K562 (cell line): ENCODE data around the gene KRTAP10-11. TPM values are rescaled to one million over a fixed set of nuclear protein-coding genes. Genes with fewer than 3 reads are reported as not detected.

ENCODE experiments used
- ATAC-seq: fragments of 200-7000 bp; cut with Tn5 transposase; 3 replicates; pipeline ENCODE4 v1.9.1; 2020; ENCODE audit warnings: moderate library complexity
- BruUV-seq: library from RNA; stranded (reverse); fragments of 400-500 nt; replicated peaks from 2 replicates; lab custom pipeline; 2021; lab: Mats Ljungman, UMichigan
- CTCF ChIA-PET: fragments of 300-600 bp; formaldehyde crosslinking; extraction: SDS; loops from one replicate; lab custom pipeline; 2021; ENCODE audit warnings: low intra/inter-chr PET ratio; lab: Yijun Ruan, JAX
- POLR2A ChIA-PET: fragments of 300-600, 350-650 bp; sonication (Branson Sonifier 250); formaldehyde crosslinking; extraction: SDS; loops from one replicate; lab custom pipeline; 2021; ENCODE audit warnings: antibody characterized with exemption, inconsistent platforms; lab: Yijun Ruan, JAX
- DNase-seq, 4 experiments: peaks; one replicate each; pipeline versions ENCODE4 v3.0.0 to v3.0.0-alpha.2; 2011 to 2018; ENCODE audit warnings: low spot score in 3 of 4, mixed read lengths in 3 of 4; ENCODE audit errors: extremely low read depth in 1 of 4
- FAIRE-seq: peaks from 2 replicates; lab custom pipeline; 2011; peaks lifted over from hg19 to GRCh38; lab: Jason Lieb, UNC
- H2AFZ ChIP-seq: 2 replicates; pipeline ENCODE4 v1.6.0; 2011; ENCODE audit warnings: low read depth, low read length, control low read depth, inconsistent platforms
- H3K27ac ChIP-seq: fragments of 200-600 bp; 3 replicates; pipeline ENCODE4 v1.8.0; 2011; ENCODE audit warnings: low read depth, mild to moderate bottlenecking, control low read depth, inconsistent platforms, low read length, moderate library complexity, mixed read lengths; ENCODE audit errors: extremely low read depth
- H3K27me3 ChIP-seq, 2 experiments: fragments of 300-600 bp in 1 of 2; 2 replicates in 1 of 2; 3 replicates in 1 of 2; pipeline versions ENCODE4 v1.6.0 to v1.8.0; 2011; ENCODE audit warnings: inconsistent platforms in 2 of 2, low read length in 2 of 2, mild to moderate bottlenecking in 1 of 2, mixed read lengths in 1 of 2, moderate library complexity in 1 of 2; ENCODE audit not compliant: control insufficient read depth in 2 of 2, insufficient read depth in 2 of 2
- H3K36me3 ChIP-seq: fragments of 300-600 bp; 3 replicates; pipeline ENCODE4 v1.8.0; 2011; ENCODE audit warnings: mild to moderate bottlenecking, low read length, inconsistent platforms; ENCODE audit not compliant: control insufficient read depth, insufficient read depth
- H3K4me1 ChIP-seq, 2 experiments: fragments of 200-600 bp in 1 of 2; replicated peaks in 1 of 2; 2 replicates in 1 of 2; 3 replicates in 1 of 2; pipeline versions ENCODE4 v1.5.1 to v1.8.0; 2011; ENCODE audit warnings: inconsistent platforms in 2 of 2, low read length in 2 of 2, mild to moderate bottlenecking in 1 of 2, mixed read lengths in 1 of 2, moderate library complexity in 1 of 2; ENCODE audit not compliant: control insufficient read depth in 2 of 2, insufficient read depth in 2 of 2
- H3K4me2 ChIP-seq: 2 replicates; pipeline ENCODE4 v1.6.1; 2011; ENCODE audit warnings: low read length, control low read depth, inconsistent platforms, mixed read lengths; ENCODE audit not compliant: insufficient read depth
- H3K4me3 ChIP-seq: fragments of 200-600 bp; sonication (generic), shearing (Covaris generic); 2 replicates; pipeline ENCODE4 v1.5.1; 2016; ENCODE audit warnings: control low read depth, inconsistent platforms
- H3K79me2 ChIP-seq: fragments of 200-600 bp; 3 replicates; pipeline ENCODE4 v1.8.0; 2011; ENCODE audit warnings: low read length, inconsistent platforms; ENCODE audit not compliant: control insufficient read depth, insufficient read depth
- H3K9ac ChIP-seq, 2 experiments: 2 replicates each; pipeline versions ENCODE4 v1.6.0 to v1.6.1; 2011; ENCODE audit warnings: low read depth in 2 of 2, low read length in 2 of 2, control low read depth in 1 of 2, inconsistent platforms in 1 of 2, mild to moderate bottlenecking in 1 of 2, mixed read lengths in 1 of 2; ENCODE audit not compliant: insufficient read depth in 1 of 2
- H3K9me1 ChIP-seq: one replicate; pipeline ENCODE4 v1.6.0; 2011; ENCODE audit warnings: inconsistent platforms, mild to moderate bottlenecking, low read length, moderate library complexity; ENCODE audit not compliant: control insufficient read depth, insufficient read depth
- H3K9me3 ChIP-seq: replicated peaks from 2 replicates; pipeline ENCODE4 v1.5.1; 2011; ENCODE audit warnings: low read depth, low read length, inconsistent platforms; ENCODE audit not compliant: control insufficient read depth, insufficient read depth
- H4K20me1 ChIP-seq: replicated peaks from 2 replicates; pipeline ENCODE4 v1.6.1; 2011; ENCODE audit warnings: low read length, inconsistent platforms, mixed read lengths; ENCODE audit not compliant: control insufficient read depth, insufficient read depth
- BCL6 ChIP-seq: fragments of 250-450 bp; sonication (Bioruptor Pico); IDR thresholded peaks from 2 replicates; pipeline ENCODE4 v1.4.0; 2020
- BHLHE40 ChIP-seq: IDR thresholded peaks from 2 replicates; pipeline ENCODE4 v1.6.1; 2011; ENCODE audit warnings: low read length, improper control_type of control experiment
- CTBP1 ChIP-seq: fragments of 450-650 bp; IDR thresholded peaks from 2 replicates; pipeline ENCODE4 v1.6.1; 2016; ENCODE audit warnings: borderline replicate concordance
- L3MBTL2 ChIP-seq: fragments of 450-650 bp; IDR thresholded peaks from 2 replicates; pipeline ENCODE4 v1.6.1; 2016; ENCODE audit warnings: mild to moderate bottlenecking, moderate library complexity
- MAZ ChIP-seq, 2 experiments: fragments of 450-650 bp in 1 of 2; sonication (generic) in 1 of 2; formaldehyde crosslinking; IDR thresholded peaks in 1 of 2; conservative IDR thresholded peaks in 1 of 2; 2 replicates each; pipeline versions ENCODE4 v1.4.0 to v1.5.0; 2020; ENCODE audit warnings: mild to moderate bottlenecking in 1 of 2, missing genetic modification reagents in 1 of 2
- MGA ChIP-seq: fragments of 450-650 bp; IDR thresholded peaks from 2 replicates; pipeline ENCODE4 v1.6.1; 2016; ENCODE audit warnings: mild to moderate bottlenecking, moderate library complexity
- NR2C1 ChIP-seq, 2 experiments: fragments of 450-650 bp; IDR thresholded peaks; 2 replicates each; pipeline ENCODE4 v1.6.1; 2017; ENCODE audit warnings: mild to moderate bottlenecking in 2 of 2, antibody characterized with exemption in 1 of 2, inconsistent platforms in 1 of 2, missing compliant biosample characterization in 1 of 2, missing genetic modification characterization in 1 of 2
- NR2C2 ChIP-seq, 2 experiments: fragments of 200-800 bp in 1 of 2; sonication (Bioruptor generic) in 1 of 2; sonication (generic) in 1 of 2; formaldehyde crosslinking in 1 of 2; IDR thresholded peaks; 2 replicates each; pipeline versions ENCODE4 v1.6.1 to v1.8.0; 2016 to 2022; ENCODE audit warnings: mild to moderate bottlenecking in 1 of 2, missing compliant biosample characterization in 1 of 2, missing genetic modification characterization in 1 of 2, missing genetic modification reagents in 1 of 2
- WGBS: fragments of 100-300 bp; shearing (Covaris generic); methylation state at CpG from one replicate; pipeline ENCODE4 v1.1.6; 2016; ENCODE audit warnings: low coverage, mixed read lengths; ENCODE audit not compliant: insufficient coverage; ENCODE audit errors: missing lambda C conversion rate; 5-methylcytosine and 5-hydroxymethylcytosine counted together
- in situ Hi-C: fragments of 300-500 bp; cut with MboI; formaldehyde crosslinking; loops from 4 replicates; pipeline ENCODE4 v1.15.0; 2018; ENCODE audit warnings: inconsistent platforms, mixed read lengths
- intact Hi-C: fragments of 100-400 bp; cut with micrococcal nuclease; formaldehyde crosslinking; loops from 2 replicates; pipeline ENCODE4 v1.14.2; 2022
- polyA plus RNA-seq, 8 experiments: library from polyadenylated mRNA; depleted of rRNA in 4 of 8; stranded (reverse) in 5 of 8; unstranded in 3 of 8; fragments of >200 nt; fragmentation: Nextera tagmentation in 2 of 8; fragmentation: Illumina TruSeq in 1 of 8; extraction: Ambion mirVana in 2 of 8; extraction: Trizol in 1 of 8; gene quantifications; 2 replicates each; pipeline versions ENCODE4 v1.2.1 to v1.2.3, GENCODE V29; 2011 to 2014; ENCODE audit warnings: inconsistent platforms in 1 of 8, missing spikeins in 1 of 8
- total RNA-seq, 7 experiments: library from RNA; depleted of rRNA in 6 of 7; stranded (reverse); fragments of >200 nt in 6 of 7; fragmentation: Illumina TruSeq in 2 of 7; extraction: Trizol in 2 of 7; gene quantifications; 2 replicates each; pipeline versions ENCODE4 v1.2.1 to v1.2.3, GENCODE V29; 2011 to 2021; ENCODE audit warnings: low replicate concordance in 1 of 7
- TF ChIP-seq, protein P1 (sequence below), 2 experiments: fragments of 450-650 bp in 1 of 2; sonication (generic) in 1 of 2; formaldehyde crosslinking; conservative IDR thresholded peaks; 2 replicates each; pipeline versions ENCODE4 v1.4.0 to v1.8.1; 2020 to 2022; ENCODE audit warnings: mild to moderate bottlenecking in 1 of 2, missing genetic modification reagents in 1 of 2

KRTAP10-11 gene
- total and polyA plus RNA-seq, 9 of the 15 experiments (the other 6 are each of a cell fraction or from before 2014, with no cell fraction given) = not detected

DNA sequence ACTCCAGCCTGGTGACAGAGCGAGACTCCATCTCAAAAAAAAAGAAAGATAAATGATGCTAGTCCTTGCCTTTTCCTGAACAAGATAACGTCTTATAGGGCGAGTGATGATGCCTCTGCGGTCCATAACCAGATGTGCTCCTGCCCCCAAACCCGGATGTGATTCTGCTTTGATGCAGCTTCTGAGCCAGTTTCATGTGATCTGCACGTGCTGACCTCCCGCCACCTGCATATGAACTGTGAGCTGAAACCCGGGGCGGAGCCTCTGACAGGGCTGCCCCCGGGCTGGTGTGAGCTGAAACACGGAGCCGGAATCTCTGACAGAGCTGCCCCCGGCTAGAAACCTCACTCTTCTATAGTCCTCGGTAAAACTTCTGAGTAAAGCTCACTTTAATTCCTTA is 6.9 kb downstream of the KRTAP10-11 start:
- in situ Hi-C loops = no loop called here
- ChIA-PET CTCF (no interaction called here), POLR2A (interaction anchor here (0.6 to 0.8 kb wide), 2 partner anchors 11 to 73 kb away, joined by 3 to 4 read pairs; no protein-coding TSS in a partner anchor)
- intact Hi-C loops = no loop called here
- Histone ChIP-seq H3K4me3 (no peak overlapping the region), H3K9me3 (no peaks in the 10 kb centered on the region), H3K27me3 (peaks cover 13 to 62% of the 10 kb centered on the region in 2 experiments; a peak in 4 of 5 replicates), H3K36me3 (no peaks in the 10 kb centered on the region), H2AFZ (no peak overlapping the region), H3K79me2 (no peaks in the 10 kb centered on the region), H3K9me1 (no peaks in the 10 kb centered on the region), H3K27ac (no peak overlapping the region), H3K9ac (no peak overlapping the region), H3K4me2 (no peak overlapping the region), H3K4me1 (peaks cover 0 to 8% of the 10 kb centered on the region in 2 experiments; a peak in 2 of 5 replicates), H4K20me1 (no peaks in the 10 kb centered on the region)
- FAIRE-seq (no peak), ATAC-seq (peak; percentile 59), DNase-seq (peak; percentile 9 to 43 (median 29))
- no TSS peak for BruUV-seq
- WGBS = 0% methylated on average over 14 of the region's 14 CpGs
- TF ChIP-seq MAZ (CRISPR knock-in tag; conservative IDR thresholded peaks at IDR 0.05 in 1 of 2, IDR thresholded peaks at IDR 0.05 in 1 of 2) (0 out of 4 replicates have a peak, but pooled peaks of 1 of the 2 experiments have one; percentile 23), NR2C2 (CRISPR knock-in tag; IDR thresholded peaks at IDR 0.05) (no peak), NR2C2 (tag; IDR thresholded peaks at IDR 0.05) (peak; percentile 77), BHLHE40 (peak; percentile 81), CTBP1 (peak; percentile 48; the same call in 1 of the 2 replicates), L3MBTL2 (peak; percentile 88), MGA (peak; percentile 80), NR2C1 (IDR thresholded peaks at IDR 0.05) (no peak; the same call in 1 of the 2 replicates), NR2C1 (tag; IDR thresholded peaks at IDR 0.05) (peak; percentile 73), BCL6 (CRISPR knock-in tag) (no peak)
- TF ChIP-seq, protein P1, sequence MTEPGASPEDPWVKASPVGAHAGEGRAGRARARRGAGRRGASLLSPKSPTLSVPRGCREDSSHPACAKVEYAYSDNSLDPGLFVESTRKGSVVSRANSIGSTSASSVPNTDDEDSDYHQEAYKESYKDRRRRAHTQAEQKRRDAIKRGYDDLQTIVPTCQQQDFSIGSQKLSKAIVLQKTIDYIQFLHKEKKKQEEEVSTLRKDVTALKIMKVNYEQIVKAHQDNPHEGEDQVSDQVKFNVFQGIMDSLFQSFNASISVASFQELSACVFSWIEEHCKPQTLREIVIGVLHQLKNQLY (CRISPR knock-in tag; conservative IDR thresholded peaks at IDR 0.05) = no peak
